HCT116 (cell line): ENCODE measurements around the gene NTSR2. TPM values are rescaled to one million over a fixed set of nuclear protein-coding genes. Genes with fewer than 3 reads are reported as not detected.

ENCODE experiments used
- ATAC-seq: fragments of 200-7000 bp; cut with Tn5 transposase; 2 replicates; pipeline ENCODE4 v1.9.1; 2020; ENCODE audit warnings: mild to moderate bottlenecking, moderate library complexity
- BruUV-seq: library from RNA; stranded (reverse); fragments of 400-500 nt; replicated peaks from 2 replicates; lab custom pipeline; 2021; lab: Mats Ljungman, UMichigan
- CTCF ChIA-PET: fragments of 300-600 bp; sonication (Branson Sonifier 250); formaldehyde crosslinking; loops from one replicate; lab custom pipeline; 2021; ENCODE audit warnings: antibody characterized with exemption; lab: Charles Lee
- POLR2A ChIA-PET: fragments of 300-600, 350-600 bp; sonication (Branson Sonifier 250); formaldehyde crosslinking; loops from one replicate; lab custom pipeline; 2021; ENCODE audit warnings: antibody characterized with exemption; lab: Charles Lee
- RAD21 ChIA-PET, 2 experiments: fragments of 300-600 bp; sonication (Branson Sonifier 250); formaldehyde crosslinking; loops; one replicate each; lab custom pipeline; 2023; ENCODE audit warnings: low total read pairs in 2 of 2; ENCODE audit not compliant: uncharacterized antibody in 2 of 2, unreplicated experiment in 2 of 2, low non-redundant PET in 1 of 2; lab: Charles Lee
- DNase-seq: peaks from one replicate; pipeline ENCODE4 v3.0.0-alpha.2; 2010; ENCODE audit warnings: low read depth, low spot score
- H2AFZ ChIP-seq: fragments of 200-600 bp; shearing (Covaris generic), sonication (generic); 2 replicates; pipeline ENCODE4 v1.6.1; 2017; ENCODE audit warnings: low read depth, mixed run types, mixed read lengths, antibody characterized with exemption, low read length; ENCODE audit not compliant: poor library complexity, severe bottlenecking
- H3K27ac ChIP-seq: 2 replicates; pipeline ENCODE4 v1.5.1; 2012; ENCODE audit warnings: low read depth, low read length
- H3K27me3 ChIP-seq: fragments of 200-600 bp; sonication (generic); 2 replicates; pipeline ENCODE4 v1.6.1; 2016; ENCODE audit warnings: mixed run types, low read length, mixed read lengths; ENCODE audit not compliant: insufficient read depth
- H3K36me3 ChIP-seq, 2 experiments: fragments of 200-500 bp in 1 of 2; fragments of 200-600 bp in 1 of 2; sonication (Bioruptor generic) in 1 of 2; sonication (generic) in 1 of 2; 2 replicates each; pipeline versions ENCODE4 v1.5.1 to v1.6.1; 2014 to 2016; ENCODE audit warnings: low read length in 2 of 2, inconsistent platforms in 1 of 2, mixed read lengths in 1 of 2, mixed run types in 1 of 2; ENCODE audit not compliant: insufficient read depth in 2 of 2, control insufficient read depth in 1 of 2
- H3K4me1 ChIP-seq, 2 experiments: fragments of 200-600 bp in 1 of 2; sonication (generic) in 1 of 2; 2 replicates each; pipeline versions ENCODE4 v1.5.1 to v1.6.1; 2012 to 2017; ENCODE audit warnings: low read length in 2 of 2, inconsistent platforms in 1 of 2, mild to moderate bottlenecking in 1 of 2, mixed read lengths in 1 of 2, mixed run types in 1 of 2, moderate library complexity in 1 of 2; ENCODE audit not compliant: insufficient read depth in 2 of 2, control insufficient read depth in 1 of 2
- H3K4me2 ChIP-seq: fragments of 200-600 bp; sonication (generic); 2 replicates; pipeline ENCODE4 v1.6.1; 2017; ENCODE audit warnings: mixed run types, low read length, mixed read lengths
- H3K4me3 ChIP-seq, 2 experiments: fragments of 200-600 bp in 1 of 2; sonication (generic) in 1 of 2; replicated peaks in 1 of 2; 2 replicates each; pipeline ENCODE4 v1.5.1; 2011 to 2016; ENCODE audit warnings: low read length in 2 of 2, control low read depth in 1 of 2, low read depth in 1 of 2, mild to moderate bottlenecking in 1 of 2, mixed read lengths in 1 of 2, mixed run types in 1 of 2
- H3K79me2 ChIP-seq: fragments of 200-600 bp; sonication (generic); 2 replicates; pipeline ENCODE4 v1.6.1; 2017; ENCODE audit warnings: mild to moderate bottlenecking, mixed run types, low read length, moderate library complexity, mixed read lengths; ENCODE audit not compliant: insufficient read depth
- H3K9ac ChIP-seq: fragments of 200-600 bp; sonication (generic); 2 replicates; pipeline ENCODE4 v1.6.1; 2016; ENCODE audit warnings: low read length, mixed read lengths
- H3K9me2 ChIP-seq: fragments of 200-600 bp; sonication (generic), shearing (Covaris generic); 2 replicates; pipeline ENCODE4 v1.6.1; 2017; ENCODE audit warnings: mixed run types, mild to moderate bottlenecking, moderate library complexity; ENCODE audit not compliant: insufficient read depth
- H3K9me3 ChIP-seq, 2 experiments: fragments of 200-500 bp in 1 of 2; fragments of 200-600 bp in 1 of 2; sonication (Bioruptor generic) in 1 of 2; sonication (generic) in 1 of 2; 2 replicates each; pipeline ENCODE4 v1.6.1; 2014 to 2017; ENCODE audit warnings: low read length in 2 of 2, mixed read lengths in 2 of 2, inconsistent platforms in 1 of 2, low read depth in 1 of 2, mild to moderate bottlenecking in 1 of 2, mixed run types in 1 of 2, moderate library complexity in 1 of 2; ENCODE audit not compliant: control insufficient read depth in 1 of 2, insufficient read depth in 1 of 2
- H4K20me1 ChIP-seq: fragments of 200-600 bp; sonication (generic), shearing (Covaris generic); 2 replicates; pipeline ENCODE4 v1.6.1; 2017; ENCODE audit warnings: mixed run types, mild to moderate bottlenecking, moderate library complexity; ENCODE audit not compliant: insufficient read depth
- ATF3 ChIP-seq: IDR thresholded peaks from 2 replicates; pipeline ENCODE4 v1.6.1; 2012
- CBX3 ChIP-seq: IDR thresholded peaks from 2 replicates; pipeline ENCODE4 v1.6.1; 2012; ENCODE audit warnings: low read depth
- EGR1 ChIP-seq: IDR thresholded peaks from 2 replicates; pipeline ENCODE4 v1.6.1; 2012; ENCODE audit warnings: low read depth
- ELF1 ChIP-seq: IDR thresholded peaks from 2 replicates; pipeline ENCODE4 v1.6.1; 2012; ENCODE audit warnings: low read depth, borderline replicate concordance
- EZH2 ChIP-seq: fragments of 200-600 bp; sonication (generic); IDR thresholded peaks from 2 replicates; pipeline ENCODE4 v1.6.1; 2017; ENCODE audit warnings: antibody characterized with exemption, mixed run types
- EZH2phosphoT487 ChIP-seq: fragments of 200-600 bp; IDR thresholded peaks from 2 replicates; pipeline ENCODE4 v1.6.1; 2018; ENCODE audit warnings: antibody characterized with exemption, borderline replicate concordance
- FOSL1 ChIP-seq: IDR thresholded peaks from 2 replicates; pipeline ENCODE4 v1.6.1; 2012; ENCODE audit warnings: low read depth
- POLR2AphosphoS5 ChIP-seq: IDR thresholded peaks from 2 replicates; pipeline ENCODE4 v1.6.1; 2011; ENCODE audit warnings: mild to moderate bottlenecking, low read depth, low read length, moderate library complexity
- RAD21 ChIP-seq: IDR thresholded peaks from 2 replicates; pipeline ENCODE4 v1.6.1; 2012; ENCODE audit warnings: low read depth, mild to moderate bottlenecking
- SIN3A ChIP-seq: IDR thresholded peaks from 2 replicates; pipeline ENCODE4 v1.6.1; 2012; ENCODE audit warnings: low read depth
- TCF7L2 ChIP-seq: IDR thresholded peaks from 2 replicates; pipeline ENCODE4 v1.7.0; 2011; ENCODE audit warnings: borderline replicate concordance, inconsistent platforms; ENCODE audit not compliant: insufficient read depth, insufficient read length; ENCODE audit errors: extremely low read depth
- ZBTB33 ChIP-seq: IDR thresholded peaks from 2 replicates; pipeline ENCODE4 v1.6.1; 2011; ENCODE audit warnings: mild to moderate bottlenecking, low read length, moderate library complexity; ENCODE audit not compliant: insufficient replicate concordance; ENCODE audit errors: extremely low read depth
- ZNF274 ChIP-seq: fragments of 200-500 bp; sonication (Bioruptor generic); IDR thresholded peaks from 2 replicates; pipeline ENCODE4 v1.6.1; 2014; ENCODE audit warnings: mild to moderate bottlenecking, low read depth, low read length, inconsistent platforms
- intact Hi-C: fragments of 100-400 bp; cut with micrococcal nuclease; formaldehyde crosslinking; loops from 2 replicates; pipeline ENCODE4 v1.10.0; 2022
- total RNA-seq: library from RNA; stranded (reverse); gene quantifications from one replicate; pipeline ENCODE4 v1.2.1, GENCODE V29; 2021; ENCODE audit not compliant: unreplicated experiment
- TF ChIP-seq, protein P1 (sequence below): IDR thresholded peaks from 2 replicates; pipeline ENCODE4 v1.6.1; 2012; ENCODE audit warnings: low read depth

Gene NTSR2
- total RNA-seq, 1 experiment from 2014 or later, result not detected

- no TSS peak for BruUV-seq
- TF ChIP-seq CBX3 (no peak), EZH2 (no peak), FOSL1 (no peak), TCF7L2 (no peak), ATF3 (no peak), POLR2AphosphoS5 (no peak), SIN3A (no peak), ZBTB33 (no peak), RAD21 (no peak), EZH2phosphoT487 (no peak), ELF1 (no peak), EGR1 (no peak), ZNF274 (no peak)
- TF ChIP-seq, protein P1, sequence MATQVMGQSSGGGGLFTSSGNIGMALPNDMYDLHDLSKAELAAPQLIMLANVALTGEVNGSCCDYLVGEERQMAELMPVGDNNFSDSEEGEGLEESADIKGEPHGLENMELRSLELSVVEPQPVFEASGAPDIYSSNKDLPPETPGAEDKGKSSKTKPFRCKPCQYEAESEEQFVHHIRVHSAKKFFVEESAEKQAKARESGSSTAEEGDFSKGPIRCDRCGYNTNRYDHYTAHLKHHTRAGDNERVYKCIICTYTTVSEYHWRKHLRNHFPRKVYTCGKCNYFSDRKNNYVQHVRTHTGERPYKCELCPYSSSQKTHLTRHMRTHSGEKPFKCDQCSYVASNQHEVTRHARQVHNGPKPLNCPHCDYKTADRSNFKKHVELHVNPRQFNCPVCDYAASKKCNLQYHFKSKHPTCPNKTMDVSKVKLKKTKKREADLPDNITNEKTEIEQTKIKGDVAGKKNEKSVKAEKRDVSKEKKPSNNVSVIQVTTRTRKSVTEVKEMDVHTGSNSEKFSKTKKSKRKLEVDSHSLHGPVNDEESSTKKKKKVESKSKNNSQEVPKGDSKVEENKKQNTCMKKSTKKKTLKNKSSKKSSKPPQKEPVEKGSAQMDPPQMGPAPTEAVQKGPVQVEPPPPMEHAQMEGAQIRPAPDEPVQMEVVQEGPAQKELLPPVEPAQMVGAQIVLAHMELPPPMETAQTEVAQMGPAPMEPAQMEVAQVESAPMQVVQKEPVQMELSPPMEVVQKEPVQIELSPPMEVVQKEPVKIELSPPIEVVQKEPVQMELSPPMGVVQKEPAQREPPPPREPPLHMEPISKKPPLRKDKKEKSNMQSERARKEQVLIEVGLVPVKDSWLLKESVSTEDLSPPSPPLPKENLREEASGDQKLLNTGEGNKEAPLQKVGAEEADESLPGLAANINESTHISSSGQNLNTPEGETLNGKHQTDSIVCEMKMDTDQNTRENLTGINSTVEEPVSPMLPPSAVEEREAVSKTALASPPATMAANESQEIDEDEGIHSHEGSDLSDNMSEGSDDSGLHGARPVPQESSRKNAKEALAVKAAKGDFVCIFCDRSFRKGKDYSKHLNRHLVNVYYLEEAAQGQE, result no peak
- ChIA-PET CTCF (interaction anchor here (1.9 kb wide), 1 partner anchor 57 kb away, joined by 4 read pairs; no protein-coding TSS in a partner anchor), POLR2A (interaction anchor here (0.6 kb wide), 1 partner anchor 89 kb away, joined by 4 read pairs; no protein-coding TSS in a partner anchor), RAD21 (no interaction called here)
- intact Hi-C loops, result no loop called here
- Histone ChIP-seq H3K79me2 (no peaks in the 10 kb centered on the region), H4K20me1 (no peaks in the 10 kb centered on the region), H3K4me2 (no peak overlapping the region), H3K4me3 (no peak overlapping the region), H3K27me3 (no peaks in the 10 kb centered on the region), H3K9me2 (no peaks in the 10 kb centered on the region), H3K9me3 (no peaks in the 10 kb centered on the region), H3K4me1 (no peaks in the 10 kb centered on the region; a peak in 1 of 4 replicates), H3K36me3 (no peaks in the 10 kb centered on the region), H3K27ac (no peak overlapping the region), H3K9ac (no peak overlapping the region), H2AFZ (no peak overlapping the region)
- no peak for DNase-seq
- no peak for ATAC-seq
Observed at GRCh38 chr2:11630855-11631254, 39.1 kb downstream of the NTSR2 start.
